ENCODE measurements around the gene FADS3. TPM values are rescaled to one million over a fixed set of nuclear protein-coding genes. Genes with fewer than 3 reads are reported as not detected.

The FADS3 gene
- total and polyA plus RNA-seq, 9 donors, result 10.6 to 85.8 (median 41.3) TPM

- H3K4me3 ChIP-seq, result no peak overlapping the region
- no peaks in the 10 kb centered on the region for H3K9me3 ChIP-seq
- peaks cover 7% of the 10 kb centered on the region for H3K4me1 ChIP-seq (ENCODE audit: insufficient read depth)
- no peak overlapping the region for H3K27ac ChIP-seq
- DNase-seq, result no peak
- TF ChIP-seq EP300 (IDR thresholded peaks at IDR 0.05) (no peak), POLR2A (IDR thresholded peaks at IDR 0.05) (no peak), CTCF (IDR thresholded peaks at IDR 0.05) (no peak)
- no peaks in the 10 kb centered on the region for H3K27me3 ChIP-seq
- WGBS, 3 donors, result 96 to 98% (median 96%) methylated on average over 8 of the region's 8 CpGs
- intact Hi-C loops (cut with DNase I), result no loop called here
- H3K36me3 ChIP-seq, result no peaks in the 10 kb centered on the region
Observed at GRCh38 chr11:61836193-61836592, 55.2 kb downstream of the FADS3 start.

- no peaks in the 10 kb centered on the region for H3K27me3 ChIP-seq
- peak overlapping the region; percentile 34 to 45 for H3K27ac ChIP-seq
- WGBS, 3 donors, result 40 to 47% (median 41%) methylated on average over 12 of the region's 12 CpGs
- no peaks in the 10 kb centered on the region for H3K36me3 ChIP-seq
- TF ChIP-seq CTCF (IDR thresholded peaks at IDR 0.05) (no peak), EP300 (IDR thresholded peaks at IDR 0.05) (no peak), POLR2A (IDR thresholded peaks at IDR 0.05) (no peak)
- peaks cover 12% of the 10 kb centered on the region for H3K4me1 ChIP-seq (ENCODE audit: insufficient read depth)
- intact Hi-C loops (cut with DNase I), result no loop called here
- H3K4me3 ChIP-seq, result no peak overlapping the region
- DNase-seq, result peak in 4 of 5 donors; percentile 49 to 60 (median 53)
- H3K9me3 ChIP-seq, result no peaks in the 10 kb centered on the region
Observed at GRCh38 chr11:61834278-61835048, 56.9 kb downstream of the FADS3 start.

- TF ChIP-seq POLR2A (IDR thresholded peaks at IDR 0.05), result no peak
- no peak for TF ChIP-seq EP300 (IDR thresholded peaks at IDR 0.05)
- TF ChIP-seq CTCF (IDR thresholded peaks at IDR 0.05), result no peak
- no peaks in the 10 kb centered on the region for H3K36me3 ChIP-seq
- peak overlapping the region; percentile 34 to 45 for H3K27ac ChIP-seq
- H3K27me3 ChIP-seq, result no peaks in the 10 kb centered on the region
- WGBS, 3 donors, result 92 to 94% (median 94%) methylated on average over 12 of the region's 12 CpGs
- no peak overlapping the region for H3K4me3 ChIP-seq
- H3K4me1 ChIP-seq (ENCODE audit: insufficient read depth), result peaks cover 15% of the 10 kb centered on the region
- DNase-seq, result no peak
- intact Hi-C loops (cut with DNase I), result no loop called here
- H3K9me3 ChIP-seq, result no peaks in the 10 kb centered on the region
Observed at GRCh38 chr11:61833926-61834277, 57.4 kb downstream of the FADS3 start.

- WGBS, 3 donors, result 83 to 91% (median 90%) methylated on average over 11 of the region's 11 CpGs
- H3K4me3 ChIP-seq, result no peak overlapping the region
- no peaks in the 10 kb centered on the region for H3K27me3 ChIP-seq
- no peak for TF ChIP-seq EP300 (IDR thresholded peaks at IDR 0.05)
- TF ChIP-seq CTCF (IDR thresholded peaks at IDR 0.05), result no peak
- TF ChIP-seq POLR2A (IDR thresholded peaks at IDR 0.05), result no peak
- intact Hi-C loops (cut with DNase I), result no loop called here
- H3K4me1 ChIP-seq (ENCODE audit: insufficient read depth), result peaks cover 15% of the 10 kb centered on the region
- H3K9me3 ChIP-seq, result no peaks in the 10 kb centered on the region
- no peaks in the 10 kb centered on the region for H3K36me3 ChIP-seq
- no peak overlapping the region for H3K27ac ChIP-seq
- no peak for DNase-seq
Observed at GRCh38 chr11:61833471-61833870, 57.9 kb downstream of the FADS3 start.

Data from ovary (tissue), 9 donors.